Measurements from ENCODE around the gene SSR2. TPM values are rescaled to one million over a fixed set of nuclear protein-coding genes. Genes with fewer than 3 reads are reported as not detected.

The SSR2 gene
- total RNA-seq, 2 experiments from 2014 or later = 204 to 205 TPM

- H3K36me3 Mint-ChIP-seq = peaks cover 5% of the 10 kb centered on the region
- POLR2A ChIA-PET = no interaction called here
- peaks cover 2% of the 10 kb centered on the region for H3K27me3 Mint-ChIP-seq
- H3K4me1 Mint-ChIP-seq = peaks cover 15% of the 10 kb centered on the region
- no peaks in the 10 kb centered on the region for H3K9me3 Mint-ChIP-seq
- no peak overlapping the region for H3K27ac Mint-ChIP-seq
- ATAC-seq (ENCODE audit: low read depth) (no peak), DNase-seq (no peak)
- no peak overlapping the region for H3K4me3 Mint-ChIP-seq
Measured at GRCh38 chr1:156024801-156025200, 4.0 kb upstream of the SSR2 start.

DNA sequence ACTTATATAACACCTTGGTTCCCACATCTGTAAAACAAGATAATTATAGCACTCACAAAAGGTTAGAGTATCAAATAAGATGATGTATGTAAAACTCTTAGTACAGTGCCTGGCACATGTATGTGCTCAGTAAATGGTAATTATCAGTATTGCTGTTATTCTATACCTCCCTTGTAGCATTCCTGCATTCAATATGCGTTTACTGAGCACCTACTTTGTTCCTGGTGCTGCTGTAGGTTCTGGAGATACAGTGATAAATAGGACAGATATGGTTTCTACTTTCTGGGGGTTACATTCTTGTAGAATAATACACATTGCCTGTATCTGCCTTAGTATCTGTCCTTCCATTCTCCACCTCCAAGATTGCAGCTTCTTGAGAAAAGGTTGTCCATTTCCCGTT lies 1.2 kb upstream of the SSR2 start:
- Mint-ChIP-seq H3K27ac (no peak overlapping the region), H3K27me3 (no peaks in the 10 kb centered on the region), H3K4me3 (no peak overlapping the region), H3K4me1 (peaks cover 28% of the 10 kb centered on the region), H3K36me3 (peaks cover 18% of the 10 kb centered on the region), H3K9me3 (no peaks in the 10 kb centered on the region)
- no peak for DNase-seq
- POLR2A ChIA-PET = no interaction called here
- no peak for ATAC-seq (ENCODE audit: low read depth)

DNA sequence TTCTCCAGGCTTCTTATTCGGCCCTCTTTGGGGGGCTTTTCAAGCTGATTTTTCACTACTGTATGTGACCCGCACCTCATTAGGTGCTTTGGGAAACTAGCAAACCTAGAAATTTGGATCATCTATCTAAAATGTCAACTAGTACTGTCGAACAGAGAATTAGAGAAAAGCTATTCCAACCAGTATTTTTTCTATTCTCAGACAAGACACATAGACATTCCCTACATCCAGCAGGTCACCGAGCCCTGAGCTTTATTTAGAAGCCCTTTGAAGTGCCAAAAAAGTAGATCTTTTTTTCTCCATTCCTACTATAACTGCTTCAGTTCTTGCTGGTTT lies 310 bp upstream of the SSR2 start:
- Mint-ChIP-seq H3K36me3 (peaks cover 22% of the 10 kb centered on the region), H3K4me3 (peak overlapping the region; percentile 92), H3K9me3 (no peaks in the 10 kb centered on the region), H3K27me3 (no peaks in the 10 kb centered on the region), H3K4me1 (peaks cover 29% of the 10 kb centered on the region), H3K27ac (peak overlapping the region; percentile 97)
- ATAC-seq (ENCODE audit: low read depth) = no peak
- no peak for DNase-seq
- POLR2A ChIA-PET = interaction anchor here (0.7 to 1.7 kb wide), 4 partner anchors 10 to 252 kb away, joined by 3 to 5 read pairs (median 5); partner anchors contain the start of gene KHDC4

GRCh38 chr1:156019946-156020292 lies 832 bp downstream of the SSR2 start:
- peak overlapping the region; percentile 92 for H3K4me3 Mint-ChIP-seq
- H3K4me1 Mint-ChIP-seq = peaks cover 26% of the 10 kb centered on the region
- H3K36me3 Mint-ChIP-seq = peaks cover 22% of the 10 kb centered on the region
- H3K9me3 Mint-ChIP-seq = no peaks in the 10 kb centered on the region
- H3K27me3 Mint-ChIP-seq = no peaks in the 10 kb centered on the region
- POLR2A ChIA-PET = interaction anchor here (0.6 to 1.7 kb wide), 6 partner anchors 11 to 86 kb away, joined by 3 to 5 read pairs (median 4); partner anchors contain the start of gene KHDC4
- DNase-seq = no peak
- no peak for ATAC-seq (ENCODE audit: low read depth)
- peak overlapping the region; percentile 97 for H3K27ac Mint-ChIP-seq

- POLR2A ChIA-PET = no interaction called here
- Mint-ChIP-seq H3K27ac (no peak overlapping the region), H3K36me3 (peaks cover 40% of the 10 kb centered on the region), H3K4me3 (no peak overlapping the region), H3K4me1 (peaks cover 25% of the 10 kb centered on the region), H3K9me3 (no peaks in the 10 kb centered on the region), H3K27me3 (no peaks in the 10 kb centered on the region)
- ATAC-seq (ENCODE audit: low read depth) = no peak
- no peak for DNase-seq
Measured at GRCh38 chr1:156014829-156015228, 5.9 kb downstream of the SSR2 start.

DNA sequence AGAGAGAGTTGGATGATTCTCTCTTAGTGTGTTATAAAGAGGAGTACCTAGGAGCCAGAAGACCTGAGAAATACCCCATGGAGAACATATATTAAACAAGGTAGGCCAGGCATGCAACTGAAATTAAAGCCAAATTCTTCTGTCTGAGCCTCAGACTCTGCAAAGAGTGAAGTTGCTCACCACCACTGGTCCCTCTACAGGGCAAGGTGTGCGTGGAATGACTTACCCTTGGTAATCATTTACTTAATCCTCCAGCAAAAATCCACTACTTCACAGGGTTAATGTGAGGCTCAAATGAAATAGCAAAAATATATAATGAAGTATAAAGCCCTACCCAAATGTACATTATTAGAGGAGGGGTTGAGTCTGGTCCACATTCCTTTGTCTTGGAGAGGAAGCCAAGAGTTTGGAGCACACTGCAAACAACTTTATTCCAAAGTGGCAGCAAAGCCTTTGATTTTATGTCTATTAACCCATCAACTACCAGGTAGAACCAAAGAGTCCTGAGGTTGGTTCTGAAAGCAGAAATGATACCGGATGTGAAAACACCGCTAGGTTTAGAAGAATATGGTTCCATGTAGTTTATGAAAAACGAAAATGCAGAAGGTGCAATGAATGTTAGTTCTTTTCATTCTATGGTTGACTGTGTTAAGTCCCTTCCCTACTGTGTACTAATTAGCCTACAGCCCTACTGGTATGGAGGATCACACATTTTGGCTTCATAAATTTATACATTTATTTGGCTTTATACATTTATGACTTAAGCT lies 8.5 kb downstream of the SSR2 start:
- ATAC-seq (ENCODE audit: low read depth) (no peak), DNase-seq (no peak)
- Mint-ChIP-seq H3K9me3 (no peaks in the 10 kb centered on the region), H3K27ac (no peak overlapping the region), H3K36me3 (peaks cover 40% of the 10 kb centered on the region), H3K4me1 (peaks cover 17% of the 10 kb centered on the region), H3K27me3 (no peaks in the 10 kb centered on the region), H3K4me3 (no peak overlapping the region)
- POLR2A ChIA-PET = no interaction called here

DNA sequence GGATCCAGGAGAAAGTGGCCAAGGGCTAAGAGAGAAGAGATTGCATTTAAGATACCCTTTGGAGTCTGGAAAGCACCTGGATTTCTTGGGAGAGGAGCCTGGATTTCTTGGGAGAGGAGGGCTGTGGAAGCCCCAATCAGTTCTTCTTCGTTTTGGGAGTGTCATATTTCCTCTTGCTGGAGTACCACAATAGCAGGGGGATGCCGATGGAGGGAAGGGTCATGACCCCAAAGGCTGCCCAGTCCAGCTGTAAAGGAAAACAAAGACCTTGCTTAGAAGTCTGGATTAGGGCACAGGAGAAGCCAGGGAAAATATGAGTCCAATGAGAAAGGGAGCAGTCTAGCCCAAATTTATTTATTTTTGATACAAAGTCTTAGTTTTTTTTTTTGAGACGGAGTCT lies 11.3 kb downstream of the SSR2 start:
- peaks cover 38% of the 10 kb centered on the region for H3K36me3 Mint-ChIP-seq
- POLR2A ChIA-PET = no interaction called here

DNA sequence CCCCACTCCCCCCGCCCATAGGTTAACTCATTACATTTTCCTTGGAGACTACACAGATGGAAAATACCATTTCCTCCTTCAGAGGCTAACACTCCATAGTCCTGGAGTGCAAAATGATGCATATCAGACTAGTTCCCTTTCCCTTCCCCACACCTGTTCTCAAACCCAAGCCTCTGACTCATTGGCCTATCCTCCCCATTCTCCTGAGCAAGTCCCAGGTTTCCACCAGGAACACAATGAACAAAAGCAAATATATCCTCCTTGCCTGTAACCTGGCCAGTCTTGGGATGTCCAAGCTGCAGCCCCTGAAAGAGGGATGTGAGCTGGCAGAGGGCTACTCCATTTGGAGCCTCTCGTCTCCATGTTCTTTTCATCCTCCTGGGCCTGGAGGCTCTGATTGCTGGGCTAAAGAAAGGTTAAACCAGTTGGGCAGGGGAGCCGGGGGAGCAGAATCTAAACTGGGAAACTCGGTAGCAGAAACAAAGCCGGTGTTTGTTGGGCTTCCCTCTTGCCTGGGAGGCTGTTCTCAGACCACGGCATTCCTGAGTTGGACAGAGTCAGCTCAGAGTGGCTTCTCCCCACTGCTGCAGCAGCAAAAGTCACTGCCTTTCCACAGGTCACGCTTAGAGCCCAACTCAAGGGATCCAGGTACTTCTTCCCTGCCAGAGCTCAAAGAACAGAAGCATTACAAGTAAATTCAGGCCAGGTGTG lies 13.9 kb downstream of the SSR2 start:
- Mint-ChIP-seq H3K36me3 (peaks cover 33% of the 10 kb centered on the region), H3K9me3 (no peaks in the 10 kb centered on the region), H3K4me1 (peaks cover 29% of the 10 kb centered on the region), H3K4me3 (no peak overlapping the region), H3K27ac (peak overlapping the region; percentile 3), H3K27me3 (no peaks in the 10 kb centered on the region)
- DNase-seq (no peak), ATAC-seq (ENCODE audit: low read depth) (no peak)
- POLR2A ChIA-PET = interaction anchor here (1.1 kb wide), 1 partner anchor 27 kb away, joined by 4 read pairs; no protein-coding TSS in a partner anchor

More for the DNA sequence above, 11.3 kb downstream of the SSR2 start:
- Mint-ChIP-seq H3K9me3 (no peaks in the 10 kb centered on the region), H3K4me1 (peaks cover 29% of the 10 kb centered on the region), H3K4me3 (no peak overlapping the region), H3K27ac (no peak overlapping the region), H3K27me3 (no peaks in the 10 kb centered on the region)
- ATAC-seq (ENCODE audit: low read depth) (no peak), DNase-seq (no peak)

- no peaks in the 10 kb centered on the region for H3K9me3 Mint-ChIP-seq
- H3K27ac Mint-ChIP-seq = peak overlapping the region; percentile 84
- DNase-seq (peak; percentile 52), ATAC-seq (ENCODE audit: low read depth) (peak; percentile 92)
- peak overlapping the region; percentile 54 for H3K4me3 Mint-ChIP-seq
- peaks cover 24% of the 10 kb centered on the region for H3K4me1 Mint-ChIP-seq
- POLR2A ChIA-PET = interaction anchor here (0.7 to 1.3 kb wide), 2 partner anchors 28 to 48 kb away, joined by 3 to 4 read pairs; partner anchors contain the start of gene UBQLN4
- peaks cover 19% of the 10 kb centered on the region for H3K36me3 Mint-ChIP-seq
- no peaks in the 10 kb centered on the region for H3K27me3 Mint-ChIP-seq
Measured at GRCh38 chr1:156004843-156005584, 15.7 kb downstream of the SSR2 start.

DNA sequence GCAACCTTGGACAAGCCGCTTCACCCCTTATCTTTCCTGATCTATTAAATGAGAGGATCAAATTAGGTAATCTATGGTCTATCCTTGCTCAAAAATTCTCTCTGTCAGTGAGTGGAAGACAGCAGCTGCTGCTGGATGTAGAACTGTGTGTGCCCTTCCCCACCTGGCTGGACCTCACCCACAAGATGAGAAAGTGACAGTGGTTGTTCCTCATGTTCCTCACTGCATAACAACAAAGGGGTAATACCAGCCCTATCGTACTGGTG lies 16.9 kb downstream of the SSR2 start:
- no peak for ATAC-seq (ENCODE audit: low read depth)

DNA sequence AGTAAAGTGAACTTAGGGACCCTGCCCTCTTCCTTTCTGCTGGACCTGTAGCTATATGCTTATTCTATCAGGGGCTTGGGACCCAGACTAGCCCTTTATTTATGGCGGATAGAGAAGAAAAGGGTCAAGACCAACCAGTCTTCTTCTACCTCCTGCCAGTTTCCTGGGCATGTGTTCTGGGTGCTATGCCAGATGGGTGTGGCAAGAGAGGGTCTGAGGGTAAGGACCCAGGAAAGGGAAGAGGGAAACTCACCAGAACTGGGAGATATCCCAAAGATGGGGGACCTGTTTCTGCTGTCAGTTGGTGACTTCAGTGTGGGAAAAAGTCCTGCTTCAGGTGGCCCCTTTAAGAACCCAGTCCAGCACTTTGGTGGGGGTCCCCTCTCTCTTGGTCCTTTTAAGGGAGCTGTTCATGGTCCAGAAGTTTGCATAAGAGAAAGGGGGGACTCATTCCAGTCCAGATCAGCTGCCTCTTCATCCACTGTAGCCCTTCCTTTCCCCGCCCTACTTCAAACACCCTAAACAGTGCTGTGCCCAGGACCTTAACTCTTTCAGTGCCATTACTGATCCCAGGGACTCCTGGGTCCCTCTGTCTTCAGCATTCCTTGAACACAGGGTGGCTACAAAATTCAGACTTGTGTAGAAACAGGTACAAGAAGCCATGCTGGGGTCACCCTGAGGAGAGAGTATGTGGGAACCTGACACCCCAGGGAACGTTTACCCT lies 18.4 kb downstream of the SSR2 start:
- no peak for ATAC-seq (ENCODE audit: low read depth)
- H3K27ac Mint-ChIP-seq = no peak overlapping the region
- no peak overlapping the region for H3K4me3 Mint-ChIP-seq
- H3K27me3 Mint-ChIP-seq = no peaks in the 10 kb centered on the region
- H3K36me3 Mint-ChIP-seq = peaks cover 6% of the 10 kb centered on the region
- POLR2A ChIA-PET = interaction anchor here (0.7 kb wide), 1 partner anchor 25 kb away, joined by 4 read pairs; no protein-coding TSS in a partner anchor
- peaks cover 20% of the 10 kb centered on the region for H3K4me1 Mint-ChIP-seq
- no peak for DNase-seq
- no peaks in the 10 kb centered on the region for H3K9me3 Mint-ChIP-seq

More for the DNA sequence above, 16.9 kb downstream of the SSR2 start:
- H3K36me3 Mint-ChIP-seq = peaks cover 12% of the 10 kb centered on the region
- no peaks in the 10 kb centered on the region for H3K27me3 Mint-ChIP-seq
- POLR2A ChIA-PET = no interaction called here
- no peak overlapping the region for H3K4me3 Mint-ChIP-seq
- no peaks in the 10 kb centered on the region for H3K9me3 Mint-ChIP-seq
- H3K27ac Mint-ChIP-seq = no peak overlapping the region
- DNase-seq = no peak
- peaks cover 23% of the 10 kb centered on the region for H3K4me1 Mint-ChIP-seq

- Mint-ChIP-seq H3K27me3 (no peaks in the 10 kb centered on the region), H3K4me3 (no peak overlapping the region), H3K36me3 (peaks cover 4% of the 10 kb centered on the region), H3K27ac (no peak overlapping the region), H3K9me3 (no peaks in the 10 kb centered on the region), H3K4me1 (peaks cover 18% of the 10 kb centered on the region)
- POLR2A ChIA-PET = interaction anchor here (0.7 kb wide), 1 partner anchor 25 kb away, joined by 4 read pairs; no protein-coding TSS in a partner anchor
- ATAC-seq (ENCODE audit: low read depth) (no peak), DNase-seq (no peak)
Measured at GRCh38 chr1:156001662-156002171, 19.0 kb downstream of the SSR2 start.

Data from activated naive CD8-positive, alpha-beta T cell treated with anti-CD3 and anti-CD28 coated beads, Interleukin-2, amount 10 ng/mL, durations not matched to agents 7 days and 5 days (primary cell).